ENCODE measurements around the gene TSPAN18.

- TF ChIP-seq, protein P1, sequence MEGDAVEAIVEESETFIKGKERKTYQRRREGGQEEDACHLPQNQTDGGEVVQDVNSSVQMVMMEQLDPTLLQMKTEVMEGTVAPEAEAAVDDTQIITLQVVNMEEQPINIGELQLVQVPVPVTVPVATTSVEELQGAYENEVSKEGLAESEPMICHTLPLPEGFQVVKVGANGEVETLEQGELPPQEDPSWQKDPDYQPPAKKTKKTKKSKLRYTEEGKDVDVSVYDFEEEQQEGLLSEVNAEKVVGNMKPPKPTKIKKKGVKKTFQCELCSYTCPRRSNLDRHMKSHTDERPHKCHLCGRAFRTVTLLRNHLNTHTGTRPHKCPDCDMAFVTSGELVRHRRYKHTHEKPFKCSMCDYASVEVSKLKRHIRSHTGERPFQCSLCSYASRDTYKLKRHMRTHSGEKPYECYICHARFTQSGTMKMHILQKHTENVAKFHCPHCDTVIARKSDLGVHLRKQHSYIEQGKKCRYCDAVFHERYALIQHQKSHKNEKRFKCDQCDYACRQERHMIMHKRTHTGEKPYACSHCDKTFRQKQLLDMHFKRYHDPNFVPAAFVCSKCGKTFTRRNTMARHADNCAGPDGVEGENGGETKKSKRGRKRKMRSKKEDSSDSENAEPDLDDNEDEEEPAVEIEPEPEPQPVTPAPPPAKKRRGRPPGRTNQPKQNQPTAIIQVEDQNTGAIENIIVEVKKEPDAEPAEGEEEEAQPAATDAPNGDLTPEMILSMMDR (conservative IDR thresholded peaks at IDR 0.05; ENCODE audit: low read length): no peak
- TF ChIP-seq EZH2phosphoT487 (IDR thresholded peaks at IDR 0.05; ENCODE audit: borderline replicate concordance, low read depth, low read length): no peak
Observed at GRCh38 chr11:44718612-44719390, 8.0 kb upstream of the TSPAN18 start.
